Measurements from ENCODE around the gene GOLGA6C.

DNA sequence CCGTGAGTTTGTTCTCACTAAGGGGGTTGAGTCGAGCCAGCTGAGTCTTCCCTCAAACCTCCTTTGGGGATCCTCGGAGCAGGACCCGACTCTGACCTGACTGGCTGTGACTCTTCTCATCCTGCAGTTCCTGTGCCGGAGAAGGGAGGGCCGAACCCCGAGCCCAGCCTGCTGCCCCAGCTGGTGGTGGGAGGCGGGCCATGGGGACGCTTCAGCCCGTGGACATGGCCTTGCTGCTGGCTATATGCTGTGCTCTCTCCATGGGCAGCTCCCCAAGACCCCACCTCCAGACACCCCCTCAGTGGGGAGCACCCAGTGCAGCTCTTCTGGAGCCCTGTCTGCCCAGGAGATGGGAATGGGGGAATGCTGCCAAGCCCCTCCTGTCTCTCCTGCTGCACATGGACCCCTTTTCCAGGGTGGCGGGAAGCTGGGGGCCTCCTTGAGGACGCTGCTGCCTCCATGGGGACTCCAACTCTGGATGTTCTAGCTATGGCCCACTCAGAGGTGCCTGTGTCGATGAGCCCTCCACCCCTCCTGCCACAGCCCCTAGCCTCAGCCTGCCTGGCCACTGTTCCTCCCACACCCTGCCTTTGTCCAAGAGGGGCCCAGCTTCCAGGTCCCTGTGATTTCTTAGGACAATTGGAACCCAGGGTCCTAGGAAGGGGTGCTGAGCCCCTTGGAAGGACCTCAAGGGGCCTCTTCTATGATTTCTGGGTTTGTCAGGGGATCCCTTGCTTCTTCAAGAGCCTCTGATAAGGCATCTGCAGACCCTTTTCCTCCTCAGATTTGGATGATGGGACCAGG is 43.6 kb upstream of the GOLGA6C start:
- TF ChIP-seq, protein P1, sequence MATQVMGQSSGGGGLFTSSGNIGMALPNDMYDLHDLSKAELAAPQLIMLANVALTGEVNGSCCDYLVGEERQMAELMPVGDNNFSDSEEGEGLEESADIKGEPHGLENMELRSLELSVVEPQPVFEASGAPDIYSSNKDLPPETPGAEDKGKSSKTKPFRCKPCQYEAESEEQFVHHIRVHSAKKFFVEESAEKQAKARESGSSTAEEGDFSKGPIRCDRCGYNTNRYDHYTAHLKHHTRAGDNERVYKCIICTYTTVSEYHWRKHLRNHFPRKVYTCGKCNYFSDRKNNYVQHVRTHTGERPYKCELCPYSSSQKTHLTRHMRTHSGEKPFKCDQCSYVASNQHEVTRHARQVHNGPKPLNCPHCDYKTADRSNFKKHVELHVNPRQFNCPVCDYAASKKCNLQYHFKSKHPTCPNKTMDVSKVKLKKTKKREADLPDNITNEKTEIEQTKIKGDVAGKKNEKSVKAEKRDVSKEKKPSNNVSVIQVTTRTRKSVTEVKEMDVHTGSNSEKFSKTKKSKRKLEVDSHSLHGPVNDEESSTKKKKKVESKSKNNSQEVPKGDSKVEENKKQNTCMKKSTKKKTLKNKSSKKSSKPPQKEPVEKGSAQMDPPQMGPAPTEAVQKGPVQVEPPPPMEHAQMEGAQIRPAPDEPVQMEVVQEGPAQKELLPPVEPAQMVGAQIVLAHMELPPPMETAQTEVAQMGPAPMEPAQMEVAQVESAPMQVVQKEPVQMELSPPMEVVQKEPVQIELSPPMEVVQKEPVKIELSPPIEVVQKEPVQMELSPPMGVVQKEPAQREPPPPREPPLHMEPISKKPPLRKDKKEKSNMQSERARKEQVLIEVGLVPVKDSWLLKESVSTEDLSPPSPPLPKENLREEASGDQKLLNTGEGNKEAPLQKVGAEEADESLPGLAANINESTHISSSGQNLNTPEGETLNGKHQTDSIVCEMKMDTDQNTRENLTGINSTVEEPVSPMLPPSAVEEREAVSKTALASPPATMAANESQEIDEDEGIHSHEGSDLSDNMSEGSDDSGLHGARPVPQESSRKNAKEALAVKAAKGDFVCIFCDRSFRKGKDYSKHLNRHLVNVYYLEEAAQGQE (IDR thresholded peaks at IDR 0.05), result no peak
- TF ChIP-seq, protein P2, sequence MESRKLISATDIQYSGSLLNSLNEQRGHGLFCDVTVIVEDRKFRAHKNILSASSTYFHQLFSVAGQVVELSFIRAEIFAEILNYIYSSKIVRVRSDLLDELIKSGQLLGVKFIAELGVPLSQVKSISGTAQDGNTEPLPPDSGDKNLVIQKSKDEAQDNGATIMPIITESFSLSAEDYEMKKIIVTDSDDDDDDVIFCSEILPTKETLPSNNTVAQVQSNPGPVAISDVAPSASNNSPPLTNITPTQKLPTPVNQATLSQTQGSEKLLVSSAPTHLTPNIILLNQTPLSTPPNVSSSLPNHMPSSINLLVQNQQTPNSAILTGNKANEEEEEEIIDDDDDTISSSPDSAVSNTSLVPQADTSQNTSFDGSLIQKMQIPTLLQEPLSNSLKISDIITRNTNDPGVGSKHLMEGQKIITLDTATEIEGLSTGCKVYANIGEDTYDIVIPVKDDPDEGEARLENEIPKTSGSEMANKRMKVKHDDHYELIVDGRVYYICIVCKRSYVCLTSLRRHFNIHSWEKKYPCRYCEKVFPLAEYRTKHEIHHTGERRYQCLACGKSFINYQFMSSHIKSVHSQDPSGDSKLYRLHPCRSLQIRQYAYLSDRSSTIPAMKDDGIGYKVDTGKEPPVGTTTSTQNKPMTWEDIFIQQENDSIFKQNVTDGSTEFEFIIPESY (IDR thresholded peaks at IDR 0.05), result no peak
- TF ChIP-seq, protein P3, sequence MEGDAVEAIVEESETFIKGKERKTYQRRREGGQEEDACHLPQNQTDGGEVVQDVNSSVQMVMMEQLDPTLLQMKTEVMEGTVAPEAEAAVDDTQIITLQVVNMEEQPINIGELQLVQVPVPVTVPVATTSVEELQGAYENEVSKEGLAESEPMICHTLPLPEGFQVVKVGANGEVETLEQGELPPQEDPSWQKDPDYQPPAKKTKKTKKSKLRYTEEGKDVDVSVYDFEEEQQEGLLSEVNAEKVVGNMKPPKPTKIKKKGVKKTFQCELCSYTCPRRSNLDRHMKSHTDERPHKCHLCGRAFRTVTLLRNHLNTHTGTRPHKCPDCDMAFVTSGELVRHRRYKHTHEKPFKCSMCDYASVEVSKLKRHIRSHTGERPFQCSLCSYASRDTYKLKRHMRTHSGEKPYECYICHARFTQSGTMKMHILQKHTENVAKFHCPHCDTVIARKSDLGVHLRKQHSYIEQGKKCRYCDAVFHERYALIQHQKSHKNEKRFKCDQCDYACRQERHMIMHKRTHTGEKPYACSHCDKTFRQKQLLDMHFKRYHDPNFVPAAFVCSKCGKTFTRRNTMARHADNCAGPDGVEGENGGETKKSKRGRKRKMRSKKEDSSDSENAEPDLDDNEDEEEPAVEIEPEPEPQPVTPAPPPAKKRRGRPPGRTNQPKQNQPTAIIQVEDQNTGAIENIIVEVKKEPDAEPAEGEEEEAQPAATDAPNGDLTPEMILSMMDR (IDR thresholded peaks at IDR 0.05; ENCODE audit: low read depth, low read length, missing input control), result no peak

Measured in liver (tissue), 2 donors.